T-cell (primary cell): ENCODE measurements around the gene LLGL1. TPM values are rescaled to one million over a fixed set of nuclear protein-coding genes. Genes with fewer than 3 reads are reported as not detected.
A peak's percentile ranks its signal among the peaks of the same experiment; 100 is the strongest.

Source experiments
- ATAC-seq, 4 experiments: fragments of 200-7000 bp in 3 of 4; fragments of 150-1000 bp in 1 of 4; cut with Tn5 transposase; replicated peaks in 1 of 4; 1 replicate in 3 of 4; 2 replicates in 1 of 4; pipeline ENCODE4 v1.10.0; 2021; ENCODE audit warnings: moderate library complexity in 3 of 4, mild to moderate bottlenecking in 2 of 4, moderate number of reproducible peaks in 1 of 4
- CTCF ChIA-PET, 2 donors: fragments of 300-600 bp; sonication (Branson Sonifier 250); formaldehyde crosslinking; loops; one replicate each; lab custom pipeline; 2022; ENCODE audit warnings: antibody characterized with exemption in 2 of 2; lab: Charles Lee
- POLR2A ChIA-PET, 2 donors: fragments of 300-600 bp; sonication (Branson Sonifier 250); formaldehyde crosslinking; loops; one replicate each; lab custom pipeline; 2022; ENCODE audit warnings: antibody characterized with exemption in 2 of 2; lab: Charles Lee
- DNase-seq, 35 experiments: peaks; one replicate each; pipeline versions ENCODE4 v3.0.0 to v3.0.0-alpha.2; 2013 to 2023
- H3K27ac ChIP-seq: one replicate; pipeline ENCODE4 v1.5.1; 2013; ENCODE audit warnings: low read length
- H3K27me3 ChIP-seq, 2 experiments: replicated peaks in 1 of 2; 1 replicate in 1 of 2; 2 replicates in 1 of 2; pipeline versions ENCODE4 v1.6.1 to v1.7.0; 2013; ENCODE audit warnings: low read length in 1 of 2, mixed read lengths in 1 of 2; ENCODE audit not compliant: control insufficient read depth in 2 of 2, insufficient read depth in 2 of 2; ENCODE audit errors: extremely low read depth in 1 of 2
- H3K36me3 ChIP-seq, 2 donors: 1 replicate in 1 of 2; 2 replicates in 1 of 2; pipeline versions ENCODE4 v1.6.1 to v1.7.0; 2013; ENCODE audit warnings: low read length in 1 of 2; ENCODE audit not compliant: control insufficient read depth in 2 of 2, insufficient read depth in 1 of 2; ENCODE audit errors: extremely low read depth in 1 of 2
- H3K4me1 ChIP-seq, 2 experiments: 1 replicate in 1 of 2; 2 replicates in 1 of 2; pipeline versions ENCODE4 v1.6.1 to v1.7.0; 2013; ENCODE audit warnings: low read length in 2 of 2, mixed read lengths in 1 of 2; ENCODE audit not compliant: insufficient read depth in 2 of 2, control insufficient read depth in 1 of 2; ENCODE audit errors: extremely low read depth in 1 of 2
- H3K4me3 ChIP-seq, 2 donors: 1 replicate in 1 of 2; 2 replicates in 1 of 2; pipeline versions ENCODE4 v1.5.1 to v1.7.0; 2013; ENCODE audit warnings: mild to moderate bottlenecking in 2 of 2, low read length in 1 of 2, moderate library complexity in 1 of 2; ENCODE audit not compliant: control insufficient read depth in 1 of 2; ENCODE audit errors: extremely low read depth in 1 of 2
- H3K9me3 ChIP-seq: 2 replicates; pipeline ENCODE4 v1.7.0; 2013
- H3K27ac Mint-ChIP-seq, 2 donors: one replicate each; pipeline ENCODE4 v1.8.0; 2020 to 2021; ENCODE audit warnings: mild to moderate bottlenecking in 2 of 2, mixed read lengths in 2 of 2
- H3K27me3 Mint-ChIP-seq, 2 donors: one replicate each; pipeline ENCODE4 v1.8.0; 2021 to 2022; ENCODE audit warnings: mixed read lengths in 2 of 2
- H3K36me3 Mint-ChIP-seq: one replicate; pipeline ENCODE4 v1.8.0; 2021; ENCODE audit warnings: mixed read lengths
- H3K4me1 Mint-ChIP-seq, 3 donors: one replicate each; pipeline ENCODE4 v1.8.0; 2020 to 2022; ENCODE audit warnings: mixed read lengths in 3 of 3, mild to moderate bottlenecking in 1 of 3
- H3K4me3 Mint-ChIP-seq, 3 donors: one replicate each; pipeline ENCODE4 v1.8.0; 2020 to 2022; ENCODE audit warnings: mild to moderate bottlenecking in 3 of 3, mixed read lengths in 3 of 3, moderate library complexity in 3 of 3
- H3K9me3 Mint-ChIP-seq, 3 donors: one replicate each; pipeline ENCODE4 v1.8.0; 2020 to 2022; ENCODE audit warnings: mixed read lengths in 3 of 3
- WGBS: methylation state at CpG from one replicate; pipeline ENCODE4 v1.1.5; 2013; ENCODE audit warnings: missing lambda C conversion rate; ENCODE audit not compliant: insufficient coverage; 5-methylcytosine and 5-hydroxymethylcytosine counted together
- total RNA-seq, 35 experiments: library from RNA in 6 of 35; stranded (reverse) in 6 of 35; fragments of 120-200 nt in 1 of 35; gene quantifications; one replicate each; pipeline versions ENCODE4 v1.2.1 to v1.2.4 and lab custom pipeline; 2013 to 2026

Gene LLGL1
- total RNA-seq, 5 donors from 2014 or later (not counting 1 experiment from before 2014, with no cell fraction given) = 13.1 to 24.3 (median 23.2) TPM

GRCh38 chr17:18262641-18263040 lies 37.2 kb downstream of the LLGL1 start:
- Histone ChIP-seq H3K9me3 (no peaks in the 10 kb centered on the region), H3K4me3 (no peak overlapping the region), H3K36me3 (peaks cover 11 to 15% of the 10 kb centered on the region in 2 donors), H3K27me3 (no peaks in the 10 kb centered on the region), H3K27ac (no peak overlapping the region), H3K4me1 (peaks cover 9 to 47% of the 10 kb centered on the region in 2 experiments)
- peaks cover 22 to 37% (median 29%) of the 10 kb centered on the region in 3 donors for H3K4me1 Mint-ChIP-seq
- ChIA-PET POLR2A (no interaction called here), CTCF (interaction anchor here in 1 of 2 donors (0.6 kb wide), 1 partner anchor 181 kb away, joined by 3 read pairs; no protein-coding TSS in a partner anchor)
- H3K36me3 Mint-ChIP-seq = peaks cover 7% of the 10 kb centered on the region
- no peaks in the 10 kb centered on the region for H3K27me3 Mint-ChIP-seq
- DNase-seq = no peak
- 97% methylated on average over 12 of the region's 12 CpGs for WGBS
- no peak overlapping the region for H3K27ac Mint-ChIP-seq
- H3K4me3 Mint-ChIP-seq = peak overlapping the region in 2 of 3 donors; percentile 31 to 98
- no peaks in the 10 kb centered on the region for H3K9me3 Mint-ChIP-seq
- no peak for ATAC-seq

DNA sequence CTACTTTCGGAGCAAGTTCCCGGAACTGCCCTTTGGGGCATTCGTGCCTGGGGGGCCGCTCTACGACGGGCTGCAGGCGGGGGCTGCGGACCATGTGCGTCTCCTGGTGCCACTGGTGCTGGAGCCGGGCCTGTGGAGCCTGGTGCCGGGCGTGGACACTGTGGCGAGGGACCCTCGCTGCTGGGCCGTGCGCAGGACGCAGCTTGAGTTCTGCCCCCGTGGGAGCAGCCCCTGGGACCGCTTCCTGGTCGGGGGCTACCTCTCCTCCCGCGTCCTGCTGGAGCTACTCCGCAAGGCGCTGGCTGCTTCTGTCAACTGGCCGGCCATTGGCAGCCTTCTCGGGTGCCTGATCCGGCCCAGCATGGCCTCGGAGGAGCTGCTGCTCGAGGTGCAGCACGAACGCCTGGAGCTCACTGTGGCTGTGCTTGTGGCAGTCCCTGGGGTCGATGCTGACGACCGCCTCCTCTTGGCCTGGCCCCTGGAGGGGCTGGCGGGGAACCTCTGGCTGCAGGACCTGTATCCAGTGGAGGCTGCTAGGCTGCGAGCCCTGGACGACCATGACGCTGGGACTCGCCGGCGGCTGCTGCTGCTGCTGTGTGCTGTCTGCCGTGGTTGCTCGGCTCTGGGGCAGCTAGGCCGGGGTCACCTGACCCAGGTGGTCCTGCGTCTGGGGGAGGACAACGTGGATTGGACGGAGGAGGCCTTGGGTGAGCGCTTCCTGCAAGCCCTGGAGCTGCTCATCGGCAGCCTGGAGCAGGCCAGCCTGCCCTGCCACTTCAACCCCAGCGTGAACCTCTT lies 38.6 kb downstream of the LLGL1 start:
- no peak overlapping the region for H3K4me3 Mint-ChIP-seq
- Histone ChIP-seq H3K4me1 (peaks cover 9 to 46% of the 10 kb centered on the region in 2 experiments), H3K27ac (no peak overlapping the region), H3K4me3 (no peak overlapping the region), H3K36me3 (peaks cover 11 to 15% of the 10 kb centered on the region in 2 donors), H3K9me3 (no peaks in the 10 kb centered on the region), H3K27me3 (no peaks in the 10 kb centered on the region)
- no peaks in the 10 kb centered on the region for H3K27me3 Mint-ChIP-seq
- ChIA-PET POLR2A (no interaction called here), CTCF (no interaction called here)
- peaks cover 7% of the 10 kb centered on the region for H3K36me3 Mint-ChIP-seq
- 98% methylated on average over 48 of the region's 50 CpGs for WGBS
- no peak overlapping the region for H3K27ac Mint-ChIP-seq
- no peak for ATAC-seq
- DNase-seq = no peak
- peaks cover 17 to 30% (median 26%) of the 10 kb centered on the region in 3 donors for H3K4me1 Mint-ChIP-seq
- no peaks in the 10 kb centered on the region for H3K9me3 Mint-ChIP-seq

DNA sequence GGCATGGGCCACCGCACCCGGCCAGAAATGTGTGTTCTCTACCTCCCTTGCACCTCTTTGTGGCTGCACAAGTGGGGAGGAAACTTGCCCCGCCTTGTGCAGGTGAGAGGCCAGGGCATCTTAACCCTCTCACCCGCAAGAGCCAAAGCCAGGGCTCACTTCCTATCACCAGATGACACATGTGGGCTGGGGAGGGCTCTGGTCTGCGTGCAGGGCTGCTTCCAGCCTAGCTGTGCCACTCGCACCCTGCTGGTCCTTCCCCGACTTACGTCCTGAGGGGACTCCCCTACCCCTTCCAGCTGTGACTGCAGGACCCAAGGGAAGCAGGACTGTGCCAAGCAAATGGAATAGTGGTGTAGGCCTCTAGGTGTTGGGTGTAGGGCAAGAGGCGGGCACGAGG lies 41.9 kb downstream of the LLGL1 start:
- H3K27ac Mint-ChIP-seq = no peak overlapping the region
- Histone ChIP-seq H3K27ac (no peak overlapping the region), H3K9me3 (no peaks in the 10 kb centered on the region), H3K4me1 (peaks cover 0 to 18% of the 10 kb centered on the region in 2 experiments), H3K4me3 (no peak overlapping the region), H3K36me3 (peaks cover 14 to 15% of the 10 kb centered on the region in 2 donors), H3K27me3 (no peaks in the 10 kb centered on the region)
- H3K9me3 Mint-ChIP-seq = no peaks in the 10 kb centered on the region
- H3K36me3 Mint-ChIP-seq = peaks cover 10% of the 10 kb centered on the region
- peaks cover 0 to 9% (median 6%) of the 10 kb centered on the region in 3 donors for H3K4me1 Mint-ChIP-seq
- no peaks in the 10 kb centered on the region for H3K27me3 Mint-ChIP-seq
- WGBS = 79% methylated on average over 4 of the region's 10 CpGs
- CTCF ChIA-PET = no interaction called here
- POLR2A ChIA-PET = no interaction called here
- DNase-seq = no peak
- ATAC-seq = no peak
- no peak overlapping the region for H3K4me3 Mint-ChIP-seq

GRCh38 chr17:18267927-18268711 lies 42.7 kb downstream of the LLGL1 start:
- H3K9me3 ChIP-seq = no peaks in the 10 kb centered on the region
- ChIA-PET POLR2A (no interaction called here), CTCF (interaction anchor here (0.6 kb wide), 2 partner anchors 127 to 336 kb away, joined by 3 read pairs; no protein-coding TSS in a partner anchor)
- no peak overlapping the region for H3K27ac Mint-ChIP-seq
- no peaks in the 10 kb centered on the region for H3K9me3 Mint-ChIP-seq
- no peaks in the 10 kb centered on the region for H3K27me3 Mint-ChIP-seq
- peaks cover 0 to 6% (median 3%) of the 10 kb centered on the region in 3 donors for H3K4me1 Mint-ChIP-seq
- H3K36me3 Mint-ChIP-seq = peaks cover 10% of the 10 kb centered on the region
- no peaks in the 10 kb centered on the region for H3K27me3 ChIP-seq
- ATAC-seq (peak in 1 of 4 experiments; percentile 26), DNase-seq (no peak)
- H3K36me3 ChIP-seq = peaks cover 13 to 15% of the 10 kb centered on the region in 2 donors
- no peak overlapping the region for H3K4me3 Mint-ChIP-seq
- H3K27ac ChIP-seq = no peak overlapping the region
- no peak overlapping the region for H3K4me3 ChIP-seq
- peaks cover 0 to 13% of the 10 kb centered on the region in 2 experiments for H3K4me1 ChIP-seq
- 58% methylated on average over 10 of the region's 14 CpGs for WGBS

- Histone ChIP-seq H3K27ac (no peak overlapping the region), H3K36me3 (peaks cover 11 to 12% of the 10 kb centered on the region in 2 donors), H3K27me3 (no peaks in the 10 kb centered on the region), H3K4me3 (no peak overlapping the region), H3K9me3 (no peaks in the 10 kb centered on the region), H3K4me1 (peaks cover 0 to 13% of the 10 kb centered on the region in 2 experiments)
- ChIA-PET CTCF (no interaction called here), POLR2A (interaction anchor here in 1 of 2 donors (1.1 kb wide), 1 partner anchor 11 kb away, joined by 3 read pairs; no protein-coding TSS in a partner anchor)
- DNase-seq (no peak), ATAC-seq (no peak)
- Mint-ChIP-seq H3K4me3 (no peak overlapping the region), H3K27ac (no peak overlapping the region), H3K27me3 (no peaks in the 10 kb centered on the region), H3K4me1 (peaks cover 0 to 4% (median 1%) of the 10 kb centered on the region in 3 donors), H3K9me3 (no peaks in the 10 kb centered on the region), H3K36me3 (peaks cover 6% of the 10 kb centered on the region)
- WGBS = 91% methylated on average over 9 of the region's 14 CpGs
Observed at GRCh38 chr17:18270046-18270931, 44.9 kb downstream of the LLGL1 start.
